ENCODE measurements around the gene COL5A1.

The COL5A1 gene

DNA sequence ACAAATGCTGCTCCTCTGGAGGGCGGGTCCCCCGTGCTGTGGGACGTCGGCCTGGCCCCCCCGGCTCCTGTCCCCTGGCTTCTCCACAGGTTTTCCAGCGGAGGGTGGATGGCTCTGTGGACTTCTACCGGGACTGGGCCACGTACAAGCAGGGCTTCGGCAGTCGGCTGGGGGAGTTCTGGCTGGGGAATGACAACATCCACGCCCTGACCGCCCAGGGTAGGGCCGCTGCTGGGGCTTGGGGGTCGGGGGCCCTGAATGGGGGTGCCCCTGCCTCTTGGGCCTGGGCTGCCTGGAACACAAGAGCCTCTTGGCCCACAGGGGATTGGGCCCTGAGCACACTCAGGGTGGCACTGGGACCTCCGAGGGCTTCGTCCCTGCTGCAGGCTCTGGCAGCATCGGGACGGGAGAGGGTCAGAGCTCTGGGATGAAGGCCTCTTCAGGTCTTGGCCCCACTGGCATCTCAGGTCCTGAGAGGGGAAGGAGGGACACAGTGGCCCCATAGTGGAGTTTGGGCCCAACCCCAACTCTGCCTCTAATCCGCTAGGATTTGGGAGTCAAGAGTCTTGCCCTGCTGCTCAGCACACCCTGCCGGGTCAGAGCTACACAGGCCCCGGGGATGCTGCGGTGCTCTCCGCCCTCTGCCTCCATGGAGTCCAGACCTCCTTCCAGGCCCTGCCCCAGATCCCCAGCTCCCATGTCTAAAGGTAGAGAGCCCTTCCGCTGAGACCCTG lies 244.2 kb downstream of the COL5A1 start:
- no peak for DNase-seq

DNA sequence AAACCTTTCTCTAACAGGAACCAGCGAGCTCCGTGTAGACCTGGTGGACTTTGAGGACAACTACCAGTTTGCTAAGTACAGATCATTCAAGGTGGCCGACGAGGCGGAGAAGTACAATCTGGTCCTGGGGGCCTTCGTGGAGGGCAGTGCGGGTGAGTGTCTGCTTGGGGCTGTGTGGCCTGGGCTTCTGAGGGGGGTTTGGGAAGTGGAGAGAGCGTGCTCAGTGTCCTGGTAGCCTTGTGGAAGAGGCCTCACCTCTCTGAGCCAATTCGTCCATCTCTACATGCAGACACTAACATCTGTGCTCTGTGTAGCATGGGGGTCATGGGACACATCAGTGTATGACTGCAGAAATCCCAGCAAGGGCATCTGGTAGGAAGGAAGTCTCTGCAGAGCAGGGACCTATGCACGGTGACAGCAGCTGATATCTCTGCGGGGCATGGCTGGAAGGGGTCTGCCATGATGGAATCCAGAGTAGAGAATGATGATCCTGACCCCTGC lies 244.9 kb downstream of the COL5A1 start:
- DNase-seq, result no peak

DNA sequence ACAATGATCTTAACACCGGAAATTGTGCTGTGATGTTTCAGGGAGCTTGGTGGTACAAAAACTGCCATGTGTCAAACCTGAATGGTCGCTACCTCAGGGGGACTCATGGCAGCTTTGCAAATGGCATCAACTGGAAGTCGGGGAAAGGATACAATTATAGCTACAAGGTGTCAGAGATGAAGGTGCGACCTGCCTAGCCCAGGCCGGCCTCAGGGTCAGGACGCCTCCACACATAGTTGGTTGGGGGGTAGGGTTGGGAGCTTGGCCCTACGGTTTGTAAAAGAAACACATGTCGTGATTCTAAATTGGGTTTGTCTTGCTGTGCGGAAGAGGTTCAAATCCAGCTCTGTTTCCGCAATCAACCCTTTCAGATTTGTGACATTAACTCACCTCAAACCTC lies 245.6 kb downstream of the COL5A1 start:
- no peak for DNase-seq

GRCh38 chr9:134887686-134888602 lies 246.3 kb downstream of the COL5A1 start:
- no peak for DNase-seq

DNA sequence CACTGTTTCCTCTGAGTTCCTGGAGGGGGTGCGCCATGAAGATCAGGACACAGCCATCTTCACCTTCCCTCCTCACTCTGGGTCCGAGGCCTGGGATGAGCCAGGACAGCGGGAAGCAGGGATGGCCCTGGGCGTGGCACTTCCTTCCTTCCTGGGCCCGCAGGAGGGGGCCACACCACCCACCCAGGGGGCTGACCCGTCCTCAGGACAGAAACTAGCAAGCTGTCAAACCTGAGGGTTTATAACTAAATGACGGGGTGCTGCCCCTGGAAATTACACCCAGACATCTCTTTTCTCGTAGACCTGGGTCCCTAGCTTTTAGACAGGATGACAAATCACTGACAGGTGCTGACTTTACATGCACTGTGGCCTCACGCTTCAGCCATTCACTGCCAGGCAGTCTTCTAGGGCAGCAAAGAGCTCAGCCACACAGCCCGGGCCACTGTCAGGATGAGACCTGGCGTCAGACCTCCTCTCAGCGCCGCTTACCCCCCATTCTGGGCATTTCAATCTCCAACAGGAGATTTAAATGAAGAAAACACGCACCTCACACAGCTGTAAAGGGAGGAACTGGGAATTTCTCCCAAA lies 247.1 kb downstream of the COL5A1 start:
- DNase-seq, result no peak

DNA sequence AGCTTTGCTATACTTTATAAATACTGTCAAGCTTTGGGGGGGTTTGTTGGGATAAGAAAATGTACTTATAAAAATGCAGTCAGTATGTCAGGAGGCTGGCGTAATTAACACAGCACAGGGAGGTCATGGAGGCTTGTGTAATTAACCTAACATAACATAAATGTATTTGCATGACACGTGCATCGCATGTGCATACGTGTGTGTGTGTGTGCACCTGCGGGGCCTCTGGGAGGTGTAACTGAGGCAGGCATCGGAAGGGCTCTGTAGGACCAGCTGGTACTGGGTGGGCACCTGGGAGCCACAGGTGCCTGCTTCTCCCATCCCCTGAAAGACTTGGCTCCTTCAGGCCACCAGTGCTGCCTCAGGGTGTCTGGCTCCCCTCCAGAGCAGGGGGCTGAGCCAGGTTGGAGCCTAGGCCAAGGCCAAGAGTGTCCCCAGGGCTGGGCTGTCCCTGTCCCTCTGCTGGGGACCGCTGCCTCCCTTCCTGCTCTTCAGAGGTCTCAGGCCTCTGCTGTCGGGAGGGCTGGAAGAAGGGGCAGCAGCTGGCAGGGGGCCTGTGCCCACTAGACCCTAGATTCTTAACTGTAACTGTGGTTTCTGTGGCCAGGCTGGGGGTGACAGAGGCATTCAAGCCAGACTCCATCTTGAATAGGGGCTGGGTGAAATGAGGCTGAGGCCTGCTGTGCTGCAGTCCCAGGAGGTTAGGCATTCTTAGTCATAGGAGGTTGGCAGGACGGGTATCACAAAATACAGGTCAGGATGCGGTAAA lies 248.0 kb downstream of the COL5A1 start:
- DNase-seq, result no peak

DNA sequence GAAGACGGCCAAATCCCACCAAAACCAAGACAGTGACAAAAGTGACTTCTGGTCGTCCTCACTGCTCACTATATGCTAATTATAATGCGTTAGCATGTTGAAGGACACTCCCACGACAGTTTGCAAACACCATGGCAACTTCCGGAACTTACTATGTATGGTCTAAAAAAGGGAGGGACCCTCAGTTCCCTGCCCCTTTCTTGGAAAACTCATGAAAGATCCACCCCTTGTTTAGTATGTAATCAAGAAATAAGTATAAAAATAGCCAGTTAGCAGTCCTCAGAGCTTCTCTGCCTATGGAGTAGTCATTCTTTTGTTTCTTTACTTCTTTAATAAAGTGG lies 248.5 kb downstream of the COL5A1 start:
- no peak for DNase-seq

DNA sequence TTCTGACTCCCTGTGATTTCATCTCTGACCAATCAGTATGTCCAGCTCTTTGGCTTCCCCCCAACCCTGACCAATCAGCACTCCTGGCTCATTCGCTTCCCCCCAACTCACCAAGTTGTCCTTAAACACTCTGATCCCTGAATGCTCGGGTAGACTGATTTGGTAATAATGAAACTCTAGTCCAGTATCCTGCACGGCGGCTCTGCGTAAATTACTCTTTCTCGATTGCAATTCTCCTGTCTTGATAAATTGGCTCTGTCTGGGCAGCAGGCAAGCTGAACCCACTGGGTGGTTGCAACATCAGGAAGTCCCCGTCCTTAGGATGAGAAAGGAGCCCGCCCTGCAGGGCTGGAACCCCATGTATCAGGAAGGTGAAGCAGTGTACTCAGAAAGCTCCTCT lies 249.4 kb downstream of the COL5A1 start:
- no peak for DNase-seq

GRCh38 chr9:134891713-134892112 lies 250.1 kb downstream of the COL5A1 start:
- no peak for DNase-seq

GRCh38 chr9:134892221-134892620 lies 250.6 kb downstream of the COL5A1 start:
- no peak for DNase-seq

- no peak for DNase-seq
Observed at GRCh38 chr9:134892820-134893420, 251.3 kb downstream of the COL5A1 start.
